ENCODE results near the gene ARMS2.

ARMS2 gene

DNA sequence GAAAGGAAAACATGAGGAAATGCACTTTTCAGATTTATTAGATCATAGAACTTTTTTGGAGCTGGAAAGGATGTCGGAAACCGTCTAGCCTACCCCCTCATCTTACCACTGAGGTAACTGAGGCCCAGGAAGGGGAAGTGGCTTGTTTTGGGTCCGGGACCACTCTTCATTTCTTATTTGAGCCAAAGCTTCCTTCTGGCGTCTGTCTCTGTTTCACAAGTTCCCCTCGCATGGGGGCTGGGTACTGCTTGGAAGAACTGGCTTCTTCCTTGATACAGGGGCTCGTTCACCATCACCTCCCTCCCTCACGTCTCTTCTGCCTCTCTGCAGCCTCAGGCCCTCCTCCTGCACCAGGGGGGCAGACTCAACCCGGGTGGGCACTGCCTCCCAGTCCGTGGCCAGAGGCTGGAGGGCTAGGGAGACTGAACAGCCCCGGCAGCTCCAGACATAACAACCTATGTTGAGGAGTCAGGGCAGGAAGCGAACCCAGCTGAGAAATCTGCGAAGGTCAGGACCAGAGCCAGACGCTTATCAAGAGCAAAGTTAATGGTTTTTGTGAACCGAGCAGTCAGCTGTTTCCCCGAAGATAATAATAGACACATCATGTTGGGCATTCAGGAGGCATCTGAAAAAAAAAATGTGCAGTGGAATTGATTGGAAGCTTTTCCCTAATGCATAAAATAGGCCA, 19.8 kb downstream of the ARMS2 start:
- DNase-seq = no peak

DNA sequence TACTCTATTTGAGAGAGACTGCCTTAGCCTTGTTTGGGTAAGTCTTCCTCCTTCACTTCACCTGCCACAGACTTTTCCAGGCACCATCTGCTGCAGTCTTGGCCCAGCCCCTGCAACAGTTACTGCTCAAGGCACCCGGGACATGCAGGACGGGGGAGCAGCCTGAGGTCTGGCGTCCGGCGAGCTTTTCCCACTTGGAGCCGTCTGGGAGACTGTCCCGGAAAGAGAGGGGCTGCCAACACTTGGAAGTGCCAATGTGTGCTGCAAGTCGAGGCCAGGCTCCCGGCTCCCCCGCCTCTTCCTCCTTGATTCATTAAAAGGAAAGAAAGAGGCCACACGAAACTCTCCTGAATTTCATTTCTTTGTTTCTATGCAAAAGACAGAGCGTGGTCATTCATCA, 20.6 kb downstream of the ARMS2 start:
- DNase-seq = no peak

DNA sequence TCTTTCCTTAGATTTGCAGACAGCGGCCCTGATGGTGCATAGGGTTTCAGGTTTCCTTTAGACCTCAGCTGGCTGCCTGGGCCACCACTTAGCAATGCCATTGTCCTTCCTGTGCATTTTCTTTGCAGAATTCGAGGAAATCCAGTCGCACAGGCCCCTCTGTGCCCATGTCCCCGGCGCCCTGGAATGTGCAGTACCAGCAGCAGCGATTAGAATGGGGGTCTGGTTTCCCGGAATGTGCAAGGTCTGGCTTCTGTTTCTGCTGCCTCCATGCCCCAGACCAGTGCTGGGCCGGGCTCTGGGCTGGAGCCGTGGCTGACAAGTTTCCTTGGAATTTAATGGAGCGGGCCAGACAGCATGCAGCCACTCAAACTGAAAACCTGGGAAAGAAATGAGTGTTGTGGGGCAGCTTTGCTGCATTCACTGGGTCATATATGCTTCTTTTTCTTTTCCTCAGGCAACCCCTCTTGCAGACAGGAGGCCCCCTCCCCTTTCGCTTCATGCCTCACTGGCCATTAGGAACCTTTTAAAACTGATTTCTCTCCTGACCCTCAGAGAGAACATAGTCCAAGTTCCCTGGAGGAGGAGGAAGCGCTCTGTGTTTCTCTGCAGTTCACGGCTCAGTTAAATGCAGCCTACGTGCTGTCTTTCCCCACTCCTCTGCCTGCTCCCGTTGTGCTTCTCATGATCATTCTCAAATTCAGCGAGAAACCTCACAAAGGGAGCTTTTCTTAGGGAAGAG, 21.3 kb downstream of the ARMS2 start:
- no peak for DNase-seq

DNA sequence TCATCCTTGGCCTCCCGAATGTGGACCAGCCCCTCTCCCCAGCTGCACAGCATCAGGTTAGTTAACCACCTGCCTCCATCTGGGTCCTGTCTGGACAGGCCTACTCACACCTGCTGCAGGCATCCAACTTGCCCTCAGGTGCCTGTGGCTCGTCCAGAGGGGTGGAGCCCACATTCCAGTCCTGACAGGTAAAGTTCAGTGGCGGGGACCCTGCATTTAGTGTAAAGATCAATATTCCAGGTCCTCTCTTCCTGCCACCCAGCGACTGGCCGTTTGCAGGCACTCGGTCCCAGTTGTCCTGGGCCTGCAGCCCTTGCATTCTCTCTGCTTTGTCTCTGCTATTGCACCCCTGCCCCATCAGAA, 21.9 kb downstream of the ARMS2 start:
- DNase-seq = no peak

- no peak for DNase-seq
Observed at GRCh38 chr10:122477436-122477835, 23.0 kb downstream of the ARMS2 start.

DNA sequence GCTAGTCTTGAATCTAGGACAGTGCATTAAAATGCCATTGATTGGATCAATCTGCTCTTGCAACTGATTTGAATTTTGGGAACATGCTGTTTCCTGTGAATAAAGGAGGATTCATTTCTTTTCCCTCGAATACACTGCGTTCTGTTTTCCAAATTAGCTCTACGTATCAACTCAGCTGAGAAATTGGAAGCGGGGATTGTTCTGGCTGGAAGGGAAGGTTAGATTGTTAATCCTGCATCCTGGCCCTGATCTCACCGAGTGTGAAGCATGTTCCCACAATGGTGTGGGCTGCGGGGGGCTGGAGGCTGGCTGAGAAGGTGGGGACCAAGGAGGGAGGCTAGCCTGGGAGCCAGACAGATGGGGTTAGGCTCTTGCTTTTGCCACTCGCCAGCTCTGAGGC, 24.5 kb downstream of the ARMS2 start:
- DNase-seq = no peak

DNA sequence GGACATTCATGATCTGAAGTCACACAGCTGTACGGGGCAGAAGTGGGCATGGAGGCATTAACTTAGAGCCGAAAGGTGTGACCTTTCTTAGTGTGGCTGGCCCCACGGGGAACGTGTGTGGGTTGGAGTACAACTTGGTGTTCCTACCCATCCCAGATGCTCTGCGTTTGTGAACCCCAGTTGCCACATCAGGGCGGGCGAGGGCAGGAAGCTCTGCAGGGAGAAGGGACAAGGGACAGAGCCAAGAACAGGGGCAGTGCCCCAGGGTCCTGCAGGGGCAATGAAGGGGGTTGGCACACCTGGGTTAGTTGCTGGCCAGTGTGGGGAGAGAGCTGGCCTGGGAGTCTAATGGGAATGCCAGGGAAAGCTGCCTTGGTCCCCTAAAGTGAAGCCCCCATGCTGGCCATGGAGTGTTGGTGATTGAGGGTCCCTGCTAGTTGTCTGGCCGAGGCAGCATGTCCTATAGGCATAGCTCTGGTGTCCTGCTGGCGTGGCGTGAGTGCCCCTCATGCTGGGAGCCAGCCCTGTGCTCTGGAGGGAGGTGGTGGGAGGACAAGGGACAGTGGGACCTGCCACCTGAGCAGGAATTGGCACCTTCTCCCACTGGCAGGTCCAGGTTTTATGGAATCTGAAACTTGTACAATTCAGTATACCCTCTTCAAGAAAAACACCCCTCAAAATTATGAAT, 25.8 kb downstream of the ARMS2 start:
- DNase-seq = no peak

DNA sequence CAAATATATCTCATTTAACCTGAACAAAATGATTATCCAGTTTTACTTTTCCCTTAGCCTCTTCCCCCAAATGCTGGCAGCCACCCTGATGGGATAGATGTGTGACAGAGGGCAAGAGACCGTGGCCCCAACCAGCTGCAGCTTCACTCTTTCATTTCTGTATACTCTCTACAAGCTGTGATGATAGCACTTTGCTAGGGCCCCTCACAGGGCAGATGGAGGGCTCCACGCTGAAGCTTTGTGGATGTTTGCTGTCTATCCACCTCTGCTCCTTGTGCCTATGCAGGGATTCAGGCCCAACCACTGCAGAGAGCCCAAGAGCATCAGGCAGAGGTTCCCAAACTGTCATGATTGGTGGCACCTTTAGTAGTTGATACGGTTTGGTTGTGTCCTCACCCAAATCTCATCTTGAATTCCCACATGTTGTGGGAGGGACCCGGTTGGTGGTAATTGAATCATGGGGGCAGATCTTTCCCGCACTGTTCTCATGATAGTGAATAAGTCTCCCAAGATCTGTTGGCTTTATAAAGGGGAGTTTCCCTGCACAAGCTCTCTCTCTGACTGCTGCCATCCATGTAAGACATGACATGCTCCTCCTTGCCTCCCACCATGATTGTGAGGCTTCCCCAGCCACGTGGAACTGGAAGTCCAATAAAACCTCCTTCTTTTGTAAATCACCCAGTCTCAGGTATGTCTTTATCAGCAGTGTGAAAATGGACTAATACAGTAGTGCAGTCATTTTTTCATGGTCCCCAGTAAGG, 27.0 kb downstream of the ARMS2 start:
- no peak for DNase-seq

DNA sequence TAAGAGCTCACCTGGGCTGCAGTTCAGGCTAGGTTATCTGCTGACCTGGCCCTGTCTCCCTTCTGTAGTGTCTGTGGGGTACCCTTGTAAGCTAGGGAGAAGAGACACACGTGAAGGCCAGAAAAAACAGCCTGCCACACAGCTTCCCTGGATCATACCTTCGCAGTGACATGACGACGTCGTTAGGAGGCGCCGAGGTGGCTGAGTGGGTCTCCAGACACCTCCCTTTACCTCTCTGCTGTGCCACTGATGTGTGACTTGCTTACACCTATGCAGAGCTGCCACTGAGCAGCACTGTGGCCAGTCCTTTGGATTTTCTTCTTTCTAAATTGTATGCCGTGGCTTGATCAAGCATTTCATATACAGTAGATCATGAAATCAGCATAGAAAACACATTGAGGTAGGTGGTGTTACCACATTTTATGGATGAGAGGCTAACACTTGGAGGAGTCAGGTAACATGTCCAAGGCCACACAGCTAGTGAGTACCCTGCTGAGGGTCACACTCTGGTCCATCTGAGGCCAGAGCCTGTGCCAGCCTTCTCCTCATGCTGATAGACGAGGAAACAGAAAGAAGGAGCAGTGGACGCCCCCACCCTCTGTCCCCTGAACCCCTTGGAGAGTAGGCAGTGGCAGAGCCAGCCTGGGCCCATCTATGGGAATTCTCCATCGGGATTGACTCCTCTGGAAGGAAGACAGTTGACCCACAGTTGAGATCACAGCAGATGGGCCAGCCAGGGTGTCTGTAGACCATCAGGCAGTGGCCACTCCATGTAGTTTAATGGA, 30.0 kb downstream of the ARMS2 start:
- no peak for DNase-seq

GRCh38 chr10:122485670-122486069, 31.2 kb downstream of the ARMS2 start:
- DNase-seq = no peak

DNA sequence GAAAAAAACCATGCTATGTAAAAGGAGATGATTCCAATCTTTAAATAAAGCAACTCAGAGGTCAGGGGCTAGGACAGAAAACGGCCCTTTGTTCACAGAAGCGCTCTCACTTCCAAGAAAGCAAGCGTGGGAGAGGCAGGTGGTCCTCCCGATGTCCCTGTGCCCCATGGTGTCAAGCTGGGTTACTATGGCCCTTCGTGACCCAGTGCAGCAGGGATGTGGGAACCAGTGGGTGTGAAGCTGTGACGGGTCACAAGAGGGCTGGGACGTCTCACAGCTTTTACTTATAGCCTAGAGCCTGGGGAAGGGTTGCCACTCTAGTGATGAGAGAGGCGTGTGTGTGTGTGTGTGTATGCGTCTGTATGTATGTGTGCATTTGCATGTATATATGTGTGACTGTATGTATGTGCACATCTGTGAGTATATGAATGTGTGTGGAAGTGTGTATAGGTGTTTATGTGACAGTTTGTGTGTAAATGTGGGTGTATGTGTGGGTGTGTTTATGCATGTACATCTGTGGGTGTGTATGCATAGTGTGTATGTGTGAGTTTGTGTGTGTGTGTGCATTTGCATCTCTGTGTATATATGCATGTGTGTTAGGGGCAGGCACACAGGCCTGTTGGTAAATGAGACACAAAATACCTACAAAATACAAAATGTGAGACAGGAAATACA, 32.1 kb downstream of the ARMS2 start:
- DNase-seq = no peak

GRCh38 chr10:122487174-122487765, 32.8 kb downstream of the ARMS2 start:
- DNase-seq = no peak

DNA sequence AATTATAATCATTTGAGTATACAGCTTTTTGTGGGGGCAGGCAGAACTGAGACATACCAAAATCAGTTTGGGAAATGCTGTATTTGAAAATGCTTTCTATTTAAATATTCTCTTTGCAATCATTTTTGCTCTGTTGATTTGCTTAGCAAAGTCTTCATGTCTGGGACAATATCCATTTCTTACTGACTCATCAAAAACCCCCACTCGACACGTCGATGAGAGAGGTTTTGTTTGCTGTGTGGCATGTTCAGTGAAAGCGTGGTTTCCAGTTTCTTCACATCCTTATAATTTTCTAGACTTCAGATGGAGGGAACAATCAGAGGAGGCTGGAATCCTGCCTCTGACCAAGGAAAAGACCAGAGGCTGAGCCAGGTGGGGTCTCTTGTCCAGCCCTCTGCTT, 35.8 kb downstream of the ARMS2 start:
- no peak for DNase-seq

DNA sequence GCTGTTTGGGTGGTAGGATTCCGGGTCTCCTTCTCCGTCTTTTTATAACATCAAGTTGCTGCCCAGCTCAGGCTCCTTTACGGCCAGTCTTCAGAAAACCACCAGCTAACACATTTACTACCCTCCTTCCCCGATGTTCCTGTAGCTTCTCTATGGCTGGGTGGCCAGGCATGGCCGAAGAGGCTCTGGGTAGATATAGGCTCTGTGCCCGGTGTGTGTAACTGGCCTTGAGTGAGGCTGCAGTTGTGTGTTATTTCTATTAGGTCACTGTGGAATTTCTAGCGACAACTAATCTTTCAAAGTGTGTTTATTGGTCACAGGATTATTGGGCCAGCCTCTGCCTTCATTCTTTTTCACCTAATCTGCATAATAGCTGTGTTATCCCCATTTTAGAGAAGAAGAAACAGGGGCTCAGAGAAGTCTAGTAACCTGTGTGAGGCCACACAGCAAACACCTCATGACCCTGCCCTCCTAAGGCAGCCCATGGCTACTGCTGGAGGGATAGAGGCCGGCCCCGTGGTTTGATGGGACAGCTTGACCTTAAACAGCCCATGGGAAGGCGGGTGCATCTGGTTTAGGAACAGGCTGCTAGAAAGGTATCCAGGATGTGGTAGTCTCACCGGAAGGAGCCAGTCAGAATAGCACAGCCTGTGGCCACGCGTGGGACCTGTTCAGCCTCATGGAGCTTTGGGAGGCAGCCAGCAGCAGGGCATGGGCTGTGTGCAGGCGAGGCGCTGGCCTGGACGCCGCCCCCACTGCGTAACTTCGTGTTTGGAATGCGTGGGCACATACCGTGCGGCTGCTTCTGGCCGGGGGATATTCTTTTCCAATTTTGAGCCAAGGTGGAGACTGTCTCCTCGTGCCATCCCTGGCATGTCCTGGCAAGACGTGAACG, 36.6 kb downstream of the ARMS2 start:
- DNase-seq = no peak

- no peak for DNase-seq
Observed at GRCh38 chr10:122492006-122492405, 37.6 kb downstream of the ARMS2 start.

- no peak for DNase-seq
Observed at GRCh38 chr10:122492999-122493481, 38.6 kb downstream of the ARMS2 start.

GRCh38 chr10:122493761-122494160, 39.3 kb downstream of the ARMS2 start:
- DNase-seq = no peak

DNA sequence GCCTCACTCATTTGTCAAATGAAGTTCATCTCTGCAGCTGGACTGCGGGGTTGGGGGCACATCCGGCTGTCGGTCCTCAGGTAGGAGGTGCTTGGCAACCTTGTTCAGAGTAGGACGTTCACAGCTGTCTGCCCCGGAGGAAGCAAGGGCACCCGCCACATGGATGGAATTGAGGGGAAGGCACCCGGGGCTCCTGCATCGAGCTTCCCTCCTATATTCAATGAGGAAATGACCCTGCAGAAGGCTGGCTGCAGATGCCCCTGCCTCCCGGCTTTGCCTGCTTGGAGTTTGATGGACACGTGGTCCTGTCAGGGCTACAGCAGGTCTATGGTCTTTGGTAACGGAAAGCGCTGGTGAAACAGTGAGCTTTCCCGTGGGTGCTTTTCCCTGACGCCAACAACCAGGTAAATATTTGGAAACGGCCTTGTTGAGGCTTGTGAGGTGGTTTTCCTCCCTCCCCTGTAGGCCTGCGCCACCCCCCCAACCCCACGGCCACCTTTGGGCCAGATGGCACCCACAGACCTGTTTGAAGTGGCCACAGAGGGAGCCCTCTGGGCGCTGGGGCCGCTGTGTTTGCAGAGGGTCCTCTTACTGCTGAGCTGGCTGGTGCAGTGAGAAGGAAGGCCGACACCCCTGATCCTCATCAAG, 39.8 kb downstream of the ARMS2 start:
- DNase-seq = no peak

DNA sequence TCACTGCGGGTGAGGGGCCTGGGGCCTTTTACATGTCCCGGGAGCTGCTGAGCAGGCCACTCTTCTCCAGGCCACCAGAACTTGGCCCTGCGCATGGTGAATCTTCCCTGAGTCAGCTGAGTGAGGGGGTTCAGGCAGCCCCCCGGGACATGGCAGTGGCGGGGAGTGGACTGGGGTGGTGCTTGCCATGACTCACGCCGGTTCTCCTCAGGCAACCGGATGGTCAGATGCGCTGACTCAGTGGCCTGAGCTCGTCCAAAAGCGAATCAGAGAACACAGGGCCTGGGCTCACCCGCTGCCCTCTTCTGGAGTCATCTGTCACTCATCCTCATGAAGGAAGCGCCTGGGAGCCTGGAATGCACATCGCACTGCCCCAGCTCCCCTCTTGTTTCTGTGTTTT, 40.4 kb downstream of the ARMS2 start:
- DNase-seq = no peak

All from Kasumi-1 (cell line).